ENCODE measurements around the gene DDX20.

The DDX20 gene

DNA sequence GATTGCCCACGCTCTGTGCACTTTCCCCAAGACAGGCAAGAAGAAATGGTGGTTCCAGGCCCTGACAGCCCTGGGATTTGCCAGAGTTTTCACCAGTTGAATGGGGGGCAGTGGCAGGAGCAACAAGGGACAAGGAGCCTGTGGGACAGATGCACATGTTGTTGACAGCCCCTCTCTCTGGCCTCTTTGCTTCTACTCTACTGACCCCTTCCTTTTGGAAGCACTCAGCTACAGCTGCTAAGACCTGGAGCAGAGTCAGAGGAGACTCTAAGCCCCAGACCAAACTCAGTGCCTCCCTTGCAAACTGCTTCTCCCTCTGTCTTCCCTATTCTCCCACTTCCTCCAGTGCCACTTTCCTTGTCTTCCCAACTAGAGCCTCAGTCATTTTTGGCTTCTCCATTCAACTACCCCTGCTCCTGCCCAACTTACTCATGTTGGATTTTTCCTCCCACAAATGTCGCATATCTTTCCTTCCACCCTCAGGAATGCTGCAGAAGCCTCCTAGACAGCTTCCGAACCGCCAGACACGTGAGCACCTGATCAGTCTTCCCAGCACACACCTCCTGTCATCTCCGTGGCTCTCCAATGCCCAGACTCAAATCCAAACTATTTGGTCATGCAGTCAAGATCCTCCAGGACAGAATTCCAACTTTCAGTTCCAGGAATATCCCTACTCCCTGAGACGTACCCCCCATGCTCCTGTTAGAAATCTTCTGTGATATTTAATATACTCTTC lies 25.6 kb upstream of the DDX20 start:
- Histone ChIP-seq H3K36me3 (replicated peaks) (no peaks in the 10 kb centered on the region), H3K27ac (no peak overlapping the region), H3K27me3 (replicated peaks) (no peaks in the 10 kb centered on the region), H3K4me3 (ENCODE audit: low read depth, low read length) (no peak overlapping the region)
- TF ChIP-seq, protein P1, sequence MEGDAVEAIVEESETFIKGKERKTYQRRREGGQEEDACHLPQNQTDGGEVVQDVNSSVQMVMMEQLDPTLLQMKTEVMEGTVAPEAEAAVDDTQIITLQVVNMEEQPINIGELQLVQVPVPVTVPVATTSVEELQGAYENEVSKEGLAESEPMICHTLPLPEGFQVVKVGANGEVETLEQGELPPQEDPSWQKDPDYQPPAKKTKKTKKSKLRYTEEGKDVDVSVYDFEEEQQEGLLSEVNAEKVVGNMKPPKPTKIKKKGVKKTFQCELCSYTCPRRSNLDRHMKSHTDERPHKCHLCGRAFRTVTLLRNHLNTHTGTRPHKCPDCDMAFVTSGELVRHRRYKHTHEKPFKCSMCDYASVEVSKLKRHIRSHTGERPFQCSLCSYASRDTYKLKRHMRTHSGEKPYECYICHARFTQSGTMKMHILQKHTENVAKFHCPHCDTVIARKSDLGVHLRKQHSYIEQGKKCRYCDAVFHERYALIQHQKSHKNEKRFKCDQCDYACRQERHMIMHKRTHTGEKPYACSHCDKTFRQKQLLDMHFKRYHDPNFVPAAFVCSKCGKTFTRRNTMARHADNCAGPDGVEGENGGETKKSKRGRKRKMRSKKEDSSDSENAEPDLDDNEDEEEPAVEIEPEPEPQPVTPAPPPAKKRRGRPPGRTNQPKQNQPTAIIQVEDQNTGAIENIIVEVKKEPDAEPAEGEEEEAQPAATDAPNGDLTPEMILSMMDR (IDR thresholded peaks at IDR 0.05; ENCODE audit: low read depth, low read length, missing control alignments): no peak
- no peak for DNase-seq
- in situ Hi-C loops (cut with HindIII; ENCODE audit: low pct_ligation_motif_present, low sequenced_read_pairs): no loop called here

DNA sequence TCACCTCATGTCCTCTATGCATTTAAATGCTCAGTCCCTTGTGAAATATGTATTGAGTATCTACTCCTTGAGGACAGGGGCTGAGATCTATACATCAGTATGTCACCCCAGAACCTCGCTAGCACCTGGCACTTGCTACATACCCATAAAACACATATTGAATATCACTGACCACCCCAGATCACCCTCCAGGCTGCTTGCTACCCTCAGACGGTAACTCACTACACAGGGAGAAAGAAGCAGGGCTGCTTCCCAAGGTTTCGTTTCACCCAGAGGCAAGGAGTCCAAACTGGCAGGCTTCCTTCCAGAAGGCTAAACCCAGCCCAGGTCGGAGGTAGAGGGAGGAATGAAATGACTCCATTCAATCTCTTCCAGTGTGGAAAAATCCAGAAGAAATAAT lies 25.0 kb upstream of the DDX20 start:
- Histone ChIP-seq H3K36me3 (replicated peaks) (no peaks in the 10 kb centered on the region), H3K27ac (no peak overlapping the region), H3K4me3 (ENCODE audit: low read depth, low read length) (no peak overlapping the region), H3K27me3 (replicated peaks) (no peaks in the 10 kb centered on the region)
- no peak for DNase-seq
- in situ Hi-C loops (cut with HindIII; ENCODE audit: low pct_ligation_motif_present, low sequenced_read_pairs): no loop called here
- TF ChIP-seq, protein P1 (IDR thresholded peaks at IDR 0.05; ENCODE audit: low read depth, low read length, missing control alignments): no peak

DNA sequence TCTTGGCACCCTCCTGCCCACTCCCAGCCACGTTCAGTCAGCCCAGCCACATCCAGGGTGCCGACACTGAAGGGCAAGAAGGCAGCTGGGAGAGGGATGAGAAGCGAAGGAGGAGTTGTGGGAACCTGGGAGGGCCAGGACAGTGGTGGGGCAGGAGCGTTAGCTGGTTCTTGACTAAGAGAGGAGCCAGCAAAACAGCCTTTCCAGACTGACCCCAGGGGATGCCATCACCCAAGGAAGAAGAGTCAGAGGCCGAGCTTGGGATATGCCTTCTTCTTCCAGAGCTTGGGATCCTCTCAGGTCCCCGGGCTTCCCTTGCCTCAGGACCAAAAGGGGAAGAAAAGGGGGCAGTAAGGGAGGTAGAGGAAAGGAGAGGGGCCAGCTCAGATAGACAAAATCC lies 23.7 kb upstream of the DDX20 start:
- no peak overlapping the region for H3K27ac ChIP-seq
- H3K27me3 ChIP-seq (replicated peaks): no peaks in the 10 kb centered on the region
- H3K36me3 ChIP-seq (replicated peaks): no peaks in the 10 kb centered on the region
- TF ChIP-seq, protein P1 (IDR thresholded peaks at IDR 0.05; ENCODE audit: low read depth, low read length, missing control alignments): no peak
- no peak for DNase-seq
- in situ Hi-C loops (cut with HindIII; ENCODE audit: low pct_ligation_motif_present, low sequenced_read_pairs): no loop called here
- no peak overlapping the region for H3K4me3 ChIP-seq (ENCODE audit: low read depth, low read length)

DNA sequence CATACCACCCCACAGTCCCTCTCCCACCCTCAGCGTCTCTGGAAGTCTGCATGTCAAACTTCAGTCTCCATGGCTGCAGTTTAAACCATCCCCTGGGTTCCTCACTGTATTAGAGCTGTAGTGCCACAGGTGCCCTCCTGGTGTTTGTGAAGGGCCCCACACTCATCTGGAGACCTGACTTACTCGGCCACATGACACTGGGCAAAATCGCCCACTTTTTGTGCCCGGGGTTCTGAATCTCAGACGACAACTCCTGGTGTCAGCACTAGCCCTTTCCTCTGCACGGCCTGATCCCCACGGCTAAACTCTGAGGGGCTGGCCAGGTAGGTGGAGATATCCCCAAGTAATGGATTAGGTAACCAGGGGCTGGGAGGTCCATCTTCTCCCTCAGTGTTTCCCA lies 23.0 kb upstream of the DDX20 start:
- H3K4me3 ChIP-seq (ENCODE audit: low read depth, low read length): no peak overlapping the region
- TF ChIP-seq, protein P1 (IDR thresholded peaks at IDR 0.05; ENCODE audit: low read depth, low read length, missing control alignments): no peak
- in situ Hi-C loops (cut with HindIII; ENCODE audit: low pct_ligation_motif_present, low sequenced_read_pairs): no loop called here
- DNase-seq: no peak
- no peaks in the 10 kb centered on the region for H3K36me3 ChIP-seq (replicated peaks)
- no peaks in the 10 kb centered on the region for H3K27me3 ChIP-seq (replicated peaks)
- no peak overlapping the region for H3K27ac ChIP-seq

DNA sequence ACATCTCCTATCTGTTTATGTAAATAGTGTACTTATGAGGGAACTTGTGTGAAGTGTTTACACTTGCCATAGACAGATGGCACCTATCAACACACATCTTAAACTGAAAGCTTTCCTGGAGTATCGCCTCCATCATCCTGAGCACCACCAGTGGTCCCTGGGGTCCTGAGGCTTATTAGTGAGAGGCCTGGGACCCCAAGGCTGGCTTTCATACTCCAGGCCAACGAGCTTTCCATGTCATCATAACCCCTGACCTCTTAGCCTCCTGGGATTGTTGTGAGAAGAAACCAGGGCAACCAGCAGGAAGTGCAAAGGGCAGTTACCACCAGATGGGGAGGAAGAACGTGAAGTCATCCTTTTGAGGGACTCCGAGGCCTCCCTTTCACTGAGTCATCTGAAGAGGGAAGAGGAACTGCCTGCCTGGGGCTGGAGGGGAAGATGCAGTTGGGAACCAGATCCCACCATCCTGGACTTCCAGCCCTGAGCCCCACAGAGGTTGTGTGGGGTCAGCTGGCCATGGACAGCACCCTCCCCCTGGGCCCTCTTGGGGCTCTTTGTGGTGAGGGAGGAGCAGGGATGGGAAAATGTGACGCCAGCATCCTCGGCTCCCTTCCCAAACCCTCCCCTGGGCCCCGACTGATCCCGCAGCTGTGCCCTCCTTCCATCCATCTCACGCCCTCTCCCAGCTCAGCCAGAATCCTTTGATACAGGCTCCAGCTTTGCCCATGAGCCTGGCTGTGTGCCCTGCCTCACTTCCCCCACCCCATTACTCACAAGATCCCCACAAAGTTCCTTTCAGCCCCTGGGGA lies 22.3 kb upstream of the DDX20 start:
- in situ Hi-C loops (cut with HindIII; ENCODE audit: low pct_ligation_motif_present, low sequenced_read_pairs): no loop called here
- peak; percentile 76 for DNase-seq
- Histone ChIP-seq H3K27ac (peak overlapping the region; percentile 10), H3K4me3 (ENCODE audit: low read depth, low read length) (no peak overlapping the region), H3K36me3 (replicated peaks) (no peaks in the 10 kb centered on the region), H3K27me3 (replicated peaks) (no peaks in the 10 kb centered on the region)
- TF ChIP-seq, protein P1 (IDR thresholded peaks at IDR 0.05; ENCODE audit: low read depth, low read length, missing control alignments): no peak
